OCI-LY3 (cell line): ENCODE measurements around the gene MIPOL1.

Source experiments
- H2AFZ ChIP-seq: fragments of 200-600, 300-600 bp; shearing (Covaris generic); 2 replicates; pipeline ENCODE4 v1.6.0; 2014; ENCODE audit warnings: antibody characterized with exemption, low read depth, low read length
- H3K27ac ChIP-seq: fragments of 200-600, 300-600 bp; sonication (generic); 2 replicates; pipeline ENCODE4 v1.5.1; 2014; ENCODE audit warnings: mild to moderate bottlenecking, low read length, moderate library complexity, mixed read lengths
- H3K27me3 ChIP-seq: fragments of 200-600, 300-600 bp; sonication (generic); 2 replicates; pipeline ENCODE4 v1.6.1; 2014; ENCODE audit warnings: low read depth, low read length, mixed read lengths
- H3K36me3 ChIP-seq: fragments of 200-600, 300-600 bp; sonication (generic); replicated peaks from 2 replicates; pipeline ENCODE3; 2014; ENCODE audit warnings: low read depth, low read length, mixed read lengths
- H3K4me1 ChIP-seq: fragments of 300-600, 200-600 bp; sonication (generic); 2 replicates; pipeline ENCODE4 v1.6.1; 2014; ENCODE audit warnings: low read length, mixed read lengths
- H3K4me2 ChIP-seq: fragments of 200-600, 300-600 bp; sonication (generic); 2 replicates; pipeline ENCODE4 v1.6.1; 2014; ENCODE audit warnings: low read length, mixed read lengths
- H3K4me3 ChIP-seq: fragments of 300-600, 200-600 bp; sonication (generic); 2 replicates; pipeline ENCODE4 v1.5.1; 2014; ENCODE audit warnings: antibody characterized with exemption, mild to moderate bottlenecking, low read length, moderate library complexity
- H3K79me2 ChIP-seq: fragments of 300-600, 200-600 bp; shearing (Covaris generic); 2 replicates; pipeline ENCODE4 v1.6.1; 2014; ENCODE audit warnings: mild to moderate bottlenecking, low read length, mixed read lengths
- H3K9ac ChIP-seq: fragments of 300-600, 200-600 bp; shearing (Covaris generic); 2 replicates; pipeline ENCODE4 v1.6.0; 2014; ENCODE audit warnings: mild to moderate bottlenecking, low read length, moderate library complexity
- H3K9me3 ChIP-seq: fragments of 200-600, 300-600 bp; shearing (Covaris generic); 2 replicates; pipeline ENCODE4 v1.6.1; 2014; ENCODE audit warnings: low read length, mixed read lengths; ENCODE audit not compliant: insufficient read depth
- H4K20me1 ChIP-seq: fragments of 200-600, 300-600 bp; sonication (generic); 2 replicates; pipeline ENCODE4 v1.6.1; 2016; ENCODE audit warnings: low read length, mixed read lengths; ENCODE audit not compliant: insufficient read depth
- EZH2phosphoT487 ChIP-seq: fragments of 200-600 bp; shearing (Covaris generic); IDR thresholded peaks from 2 replicates; pipeline ENCODE4 v1.6.1; 2018; ENCODE audit warnings: antibody characterized with exemption, mixed run types, low read depth
- TF ChIP-seq, protein P1 (sequence below): fragments of 200-600, 300-600 bp; sonication (generic); IDR thresholded peaks from 2 replicates; pipeline ENCODE4 v1.5.1; 2014; ENCODE audit warnings: antibody characterized with exemption, low read length, low read depth

MIPOL1 gene

GRCh38 chr14:37599507-37600368, 402.0 kb downstream of the MIPOL1 start:
- no peak overlapping the region for H3K9ac ChIP-seq
- H4K20me1 ChIP-seq = no peaks in the 10 kb centered on the region
- no peaks in the 10 kb centered on the region for H3K27me3 ChIP-seq
- no peaks in the 10 kb centered on the region for H3K9me3 ChIP-seq
- no peaks in the 10 kb centered on the region for H3K4me1 ChIP-seq
- no peak overlapping the region for H3K27ac ChIP-seq
- H3K79me2 ChIP-seq = no peaks in the 10 kb centered on the region
- no peak overlapping the region for H3K4me3 ChIP-seq
- TF ChIP-seq EZH2phosphoT487 = no peak
- TF ChIP-seq, protein P1, sequence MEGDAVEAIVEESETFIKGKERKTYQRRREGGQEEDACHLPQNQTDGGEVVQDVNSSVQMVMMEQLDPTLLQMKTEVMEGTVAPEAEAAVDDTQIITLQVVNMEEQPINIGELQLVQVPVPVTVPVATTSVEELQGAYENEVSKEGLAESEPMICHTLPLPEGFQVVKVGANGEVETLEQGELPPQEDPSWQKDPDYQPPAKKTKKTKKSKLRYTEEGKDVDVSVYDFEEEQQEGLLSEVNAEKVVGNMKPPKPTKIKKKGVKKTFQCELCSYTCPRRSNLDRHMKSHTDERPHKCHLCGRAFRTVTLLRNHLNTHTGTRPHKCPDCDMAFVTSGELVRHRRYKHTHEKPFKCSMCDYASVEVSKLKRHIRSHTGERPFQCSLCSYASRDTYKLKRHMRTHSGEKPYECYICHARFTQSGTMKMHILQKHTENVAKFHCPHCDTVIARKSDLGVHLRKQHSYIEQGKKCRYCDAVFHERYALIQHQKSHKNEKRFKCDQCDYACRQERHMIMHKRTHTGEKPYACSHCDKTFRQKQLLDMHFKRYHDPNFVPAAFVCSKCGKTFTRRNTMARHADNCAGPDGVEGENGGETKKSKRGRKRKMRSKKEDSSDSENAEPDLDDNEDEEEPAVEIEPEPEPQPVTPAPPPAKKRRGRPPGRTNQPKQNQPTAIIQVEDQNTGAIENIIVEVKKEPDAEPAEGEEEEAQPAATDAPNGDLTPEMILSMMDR = no peak
- no peak overlapping the region for H3K4me2 ChIP-seq
- H2AFZ ChIP-seq = no peak overlapping the region
- H3K36me3 ChIP-seq = no peaks in the 10 kb centered on the region

- no peaks in the 10 kb centered on the region for H3K79me2 ChIP-seq
- H4K20me1 ChIP-seq = no peaks in the 10 kb centered on the region
- no peak overlapping the region for H3K4me3 ChIP-seq
- H3K36me3 ChIP-seq = no peaks in the 10 kb centered on the region
- no peak overlapping the region for H2AFZ ChIP-seq
- no peaks in the 10 kb centered on the region for H3K27me3 ChIP-seq
- no peaks in the 10 kb centered on the region for H3K4me1 ChIP-seq
- TF ChIP-seq, protein P1 = no peak
- no peak for TF ChIP-seq EZH2phosphoT487
- no peak overlapping the region for H3K4me2 ChIP-seq
- no peaks in the 10 kb centered on the region for H3K9me3 ChIP-seq
- H3K9ac ChIP-seq = no peak overlapping the region
- no peak overlapping the region for H3K27ac ChIP-seq
Measured at GRCh38 chr14:37600880-37601741, 403.4 kb downstream of the MIPOL1 start.

GRCh38 chr14:37601865-37602264, 404.1 kb downstream of the MIPOL1 start:
- H3K36me3 ChIP-seq = no peaks in the 10 kb centered on the region
- no peaks in the 10 kb centered on the region for H4K20me1 ChIP-seq
- no peaks in the 10 kb centered on the region for H3K27me3 ChIP-seq
- no peaks in the 10 kb centered on the region for H3K4me1 ChIP-seq
- no peak overlapping the region for H3K4me2 ChIP-seq
- H3K4me3 ChIP-seq = no peak overlapping the region
- TF ChIP-seq, protein P1 = no peak
- TF ChIP-seq EZH2phosphoT487 = no peak
- H2AFZ ChIP-seq = no peak overlapping the region
- H3K9me3 ChIP-seq = no peaks in the 10 kb centered on the region
- no peak overlapping the region for H3K27ac ChIP-seq
- H3K9ac ChIP-seq = no peak overlapping the region
- H3K79me2 ChIP-seq = no peaks in the 10 kb centered on the region
